ENCODE results near the gene DNAJB11.

DNAJB11 gene

GRCh38 chr3:186598108-186598784 is 27.7 kb downstream of the DNAJB11 start:
- TF ChIP-seq CTCF (IDR thresholded peaks at IDR 0.05; ENCODE audit: low read depth, low read length), result no peak
- no peak overlapping the region for H3K4me3 ChIP-seq (ENCODE audit: low read depth, low read length)

- no peak for TF ChIP-seq CTCF (IDR thresholded peaks at IDR 0.05; ENCODE audit: low read depth, low read length)
- H3K4me3 ChIP-seq (ENCODE audit: low read depth, low read length), result no peak overlapping the region
Observed at GRCh38 chr3:186598794-186599141, 28.2 kb downstream of the DNAJB11 start.

- no peak for TF ChIP-seq CTCF (IDR thresholded peaks at IDR 0.05; ENCODE audit: low read depth, low read length)
- no peak overlapping the region for H3K4me3 ChIP-seq (ENCODE audit: low read depth, low read length)
Observed at GRCh38 chr3:186599142-186599784, 28.7 kb downstream of the DNAJB11 start.

- H3K4me3 ChIP-seq (ENCODE audit: low read depth, low read length), result no peak overlapping the region
- TF ChIP-seq CTCF (IDR thresholded peaks at IDR 0.05; ENCODE audit: low read depth, low read length), result no peak
Observed at GRCh38 chr3:186599785-186600166, 29.3 kb downstream of the DNAJB11 start.

- H3K4me3 ChIP-seq (ENCODE audit: low read depth, low read length), result no peak overlapping the region
- TF ChIP-seq CTCF (IDR thresholded peaks at IDR 0.05; ENCODE audit: low read depth, low read length), result no peak
Observed at GRCh38 chr3:186600896-186601295, 30.4 kb downstream of the DNAJB11 start.

DNA sequence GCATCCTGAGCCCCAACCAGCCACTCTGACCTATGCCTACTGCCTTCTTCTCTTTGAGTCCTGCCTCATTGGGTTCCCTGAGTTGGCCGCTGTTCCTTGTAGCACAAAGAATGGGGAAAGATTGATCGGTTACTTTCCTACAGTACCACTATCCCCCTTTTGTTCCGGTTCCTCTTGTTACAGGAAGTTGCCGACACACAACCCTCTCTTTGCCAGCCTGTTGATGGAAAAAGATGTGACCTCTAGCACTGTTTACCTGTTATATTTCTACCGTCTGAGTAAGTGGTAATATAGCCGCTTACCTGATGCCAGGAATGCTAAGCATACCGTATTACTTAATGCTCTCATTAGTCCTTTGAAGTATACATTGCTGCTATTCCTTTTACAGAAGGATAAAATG is 32.6 kb downstream of the DNAJB11 start:
- no peak overlapping the region for H3K4me3 ChIP-seq (ENCODE audit: low read depth, low read length)
- no peak for TF ChIP-seq CTCF (IDR thresholded peaks at IDR 0.05; ENCODE audit: low read depth, low read length)

DNA sequence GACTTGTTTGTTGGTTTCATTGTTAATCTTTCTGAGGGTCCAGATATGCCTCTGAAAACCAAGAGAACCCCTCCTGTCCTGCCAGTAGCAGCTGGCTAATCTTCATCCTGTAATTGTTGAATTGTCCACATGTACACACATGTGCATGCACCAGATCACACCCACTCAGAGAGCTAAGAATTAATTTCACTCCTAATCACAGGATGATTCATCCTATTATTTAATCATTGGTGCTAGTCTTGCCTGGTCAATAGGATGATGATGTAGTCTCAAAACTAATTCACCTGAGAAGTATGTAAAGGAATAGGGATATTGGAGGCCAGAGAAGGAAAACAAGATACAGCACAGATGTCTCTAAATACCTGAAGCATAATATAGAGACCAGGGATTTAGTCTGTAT is 34.6 kb downstream of the DNAJB11 start:
- TF ChIP-seq CTCF (IDR thresholded peaks at IDR 0.05; ENCODE audit: low read depth, low read length), result no peak
- H3K4me3 ChIP-seq (ENCODE audit: low read depth, low read length), result no peak overlapping the region

Data from WI38 (cell line).